Measurements from ENCODE around the gene NHLRC4.

DNA sequence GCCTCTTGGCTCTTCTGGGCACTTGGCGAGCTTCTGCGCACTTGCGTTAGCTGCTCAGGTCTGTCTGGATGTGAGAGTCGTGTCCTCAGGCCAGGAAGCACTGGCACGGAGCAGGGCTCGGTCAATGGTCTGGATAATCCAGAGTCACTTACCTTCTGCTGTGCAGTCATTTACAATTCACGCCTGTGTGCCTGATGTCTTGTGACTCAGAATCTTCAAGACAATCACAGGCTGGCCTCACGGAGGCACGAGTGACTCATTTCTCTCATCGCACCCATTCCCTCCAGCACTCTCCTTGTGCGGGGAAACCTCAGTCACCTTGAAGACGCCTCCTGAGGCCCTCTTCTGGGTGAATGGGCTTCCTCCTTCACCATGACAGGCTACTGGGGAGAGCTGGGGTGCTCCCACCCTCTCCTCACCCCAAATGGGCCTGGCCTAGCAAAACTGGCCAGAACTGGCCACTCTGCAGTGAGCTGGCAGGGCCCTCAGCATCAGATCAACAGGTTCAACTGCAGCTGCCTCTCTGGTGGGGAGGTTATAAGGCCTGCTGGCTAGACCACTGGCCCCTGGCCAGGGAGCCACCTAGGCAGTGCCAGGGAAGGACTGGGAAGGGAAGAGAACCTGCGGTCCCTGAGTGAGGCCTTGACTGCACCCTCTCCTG, 41.2 kb upstream of the NHLRC4 start:
- TF ChIP-seq SNAPC5 (CRISPR knock-in tag; IDR thresholded peaks at IDR 0.05): no peak
- no peak for TF ChIP-seq SREBF2 (CRISPR knock-in tag; IDR thresholded peaks at IDR 0.05)
- TF ChIP-seq MYC (IDR thresholded peaks at IDR 0.05; ENCODE audit: low read depth, low read length): no peak
- no peak for TF ChIP-seq MYC (CRISPR knock-in tag; IDR thresholded peaks at IDR 0.05; ENCODE audit: borderline replicate concordance, low read depth)
- peak; percentile 46 for TF ChIP-seq REST (IDR thresholded peaks at IDR 0.05; ENCODE audit: borderline replicate concordance)
- no peak for TF ChIP-seq REST (CRISPR knock-in tag; IDR thresholded peaks at IDR 0.05; ENCODE audit: low read depth)
- TF ChIP-seq CTCF (IDR thresholded peaks at IDR 0.05 in 2 of 3, conservative IDR thresholded peaks at IDR 0.05 in 1 of 3; ENCODE audit: insufficient read depth in 2 of 3, low read depth in 1 of 3, low read length in 3 of 3): peak; percentile 12 to 40 (median 30); a peak in 4 of 6 replicates
